ENCODE measurements around the gene HMGB3.
"Not testable (repeated sequence)": the region's sequence is repeated elsewhere in the genome, so short reads cannot be mapped to it uniquely, and the experiment has no call there.

Gene HMGB3

GRCh38 chrX:150982788-150983520, at the start of gene HMGB3:
Gene HMGB3, plus strand, starts transcription at chrX:150983335. Its CDS starts 2,265 bp downstream, at chrX:150985600.
- DNase-seq: peak; percentile 95

DNA sequence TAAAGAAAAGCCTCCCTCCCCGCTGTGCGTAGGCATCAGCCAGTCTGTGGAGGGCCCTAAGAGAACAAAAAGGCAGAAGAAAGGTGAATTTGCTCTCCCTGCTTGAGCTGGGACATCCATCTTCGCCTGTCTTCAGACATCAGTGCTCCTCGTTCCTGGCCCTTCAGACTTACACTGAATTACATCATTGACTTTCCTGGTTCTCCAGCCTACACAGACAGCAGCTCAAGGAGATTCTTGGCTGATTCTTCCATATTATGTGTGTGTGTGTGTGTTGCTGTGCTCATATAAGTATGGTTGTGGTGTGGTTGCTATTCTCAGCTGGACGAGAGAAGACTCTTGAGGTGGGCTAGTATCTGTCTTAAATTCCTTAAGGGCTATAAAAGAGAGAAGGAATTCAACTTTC, 49.2 kb upstream of the HMGB3 start:
- DNase-seq: no peak

DNA sequence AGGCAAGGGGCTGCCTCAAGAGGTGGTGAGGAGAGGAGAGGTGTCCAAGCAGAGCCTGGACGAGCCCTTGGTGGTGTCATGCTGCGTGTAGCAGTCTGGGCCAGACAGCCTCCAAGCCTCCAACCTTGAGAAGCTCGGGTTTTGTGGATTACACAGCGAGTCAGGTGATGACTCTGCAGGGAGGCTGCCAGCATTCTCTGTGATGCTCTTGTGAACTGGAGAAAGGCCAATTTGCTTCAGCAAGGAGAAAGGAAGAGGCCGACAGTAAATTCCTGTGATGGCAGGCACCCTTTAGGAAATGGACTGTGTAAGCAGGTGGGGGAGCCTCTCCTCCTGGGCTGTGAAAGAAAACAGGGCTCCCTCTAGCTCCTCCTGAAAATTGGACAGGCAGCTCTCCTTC, 48.7 kb upstream of the HMGB3 start:
- DNase-seq: no peak

DNA sequence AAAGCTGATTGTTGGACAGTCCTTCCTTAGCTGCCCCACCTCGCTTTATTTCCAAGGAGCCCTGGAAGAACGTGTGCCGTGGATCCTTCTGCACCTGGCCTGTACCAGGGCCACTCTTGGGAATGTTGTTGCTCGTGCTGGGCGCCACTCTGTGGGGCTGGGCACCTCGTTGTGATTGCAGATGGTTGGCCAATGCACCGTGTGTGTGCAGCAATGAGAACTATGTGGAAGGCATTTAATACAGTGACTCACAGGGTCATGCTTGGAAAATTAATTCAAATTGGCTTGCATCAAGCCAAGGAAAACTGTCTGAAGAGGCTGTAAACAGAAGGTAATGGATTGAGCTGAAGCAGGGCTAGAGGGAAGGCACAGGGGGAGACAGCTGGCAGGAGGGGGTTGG, 47.7 kb upstream of the HMGB3 start:
- DNase-seq: no peak

DNA sequence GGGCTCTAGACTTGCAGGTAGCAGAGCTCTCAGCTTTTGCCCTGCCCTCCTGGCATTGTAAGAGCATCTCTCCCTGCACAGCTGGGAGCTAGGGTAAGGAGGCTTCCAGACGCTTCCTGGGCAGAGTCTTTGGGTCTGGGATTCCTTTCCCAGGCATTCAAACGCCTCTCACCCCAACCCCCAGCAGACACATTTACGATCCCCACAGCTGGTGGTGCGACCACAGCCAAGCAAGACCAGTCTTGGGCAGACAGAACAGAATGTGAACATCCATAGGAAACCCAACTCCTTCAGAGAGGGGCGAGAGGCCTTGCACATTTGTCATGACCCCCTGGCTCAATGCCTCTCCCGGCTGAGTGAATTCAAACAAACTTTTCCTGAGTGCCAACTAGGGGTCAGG, 46.6 kb upstream of the HMGB3 start:
- DNase-seq: no peak

GRCh38 chrX:150940844-150941495, 42.2 kb upstream of the HMGB3 start:
- peak; percentile 11 for DNase-seq

DNA sequence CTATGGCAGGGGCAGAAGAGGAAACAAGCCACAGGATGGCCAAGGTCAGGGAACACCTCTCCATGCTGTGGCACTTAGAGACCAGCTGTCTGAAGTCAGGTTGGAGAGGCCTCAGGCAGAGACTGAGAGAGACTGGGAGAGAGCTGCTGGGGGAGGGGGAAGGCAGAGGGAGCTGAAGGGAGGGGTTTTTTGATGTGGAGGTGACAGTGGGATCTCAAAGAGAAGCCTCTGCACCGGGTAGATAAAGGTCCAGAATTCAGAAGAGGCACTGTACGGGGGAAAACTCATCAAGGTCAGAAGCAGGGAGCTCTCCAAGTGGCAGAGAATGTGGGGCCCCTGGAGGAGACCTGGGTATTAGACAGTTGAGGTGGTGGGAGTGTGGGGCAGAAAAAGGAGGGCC, 41.6 kb upstream of the HMGB3 start:
- DNase-seq: no peak

GRCh38 chrX:150942942-150943594, 40.1 kb upstream of the HMGB3 start:
- no peak for DNase-seq

DNA sequence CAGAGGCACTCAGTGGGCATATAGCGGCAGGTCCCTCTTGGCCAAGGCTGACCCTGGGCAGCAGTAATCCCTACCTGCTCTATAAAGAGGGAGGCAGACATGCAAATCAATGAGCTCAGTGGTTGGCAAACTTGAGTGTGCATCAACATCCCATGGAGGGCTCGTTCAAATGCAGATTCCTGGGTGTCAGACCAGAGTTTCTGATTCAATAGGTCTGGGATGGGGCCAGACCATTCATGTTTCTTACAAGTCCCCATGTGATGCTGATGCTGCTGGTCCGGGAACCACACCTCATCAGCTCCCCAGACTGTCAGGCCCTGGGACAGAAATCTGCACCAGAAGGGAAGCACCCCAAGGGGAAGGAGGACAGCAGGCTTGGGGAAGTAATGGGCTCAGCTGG, 38.9 kb upstream of the HMGB3 start:
- DNase-seq: no peak

DNA sequence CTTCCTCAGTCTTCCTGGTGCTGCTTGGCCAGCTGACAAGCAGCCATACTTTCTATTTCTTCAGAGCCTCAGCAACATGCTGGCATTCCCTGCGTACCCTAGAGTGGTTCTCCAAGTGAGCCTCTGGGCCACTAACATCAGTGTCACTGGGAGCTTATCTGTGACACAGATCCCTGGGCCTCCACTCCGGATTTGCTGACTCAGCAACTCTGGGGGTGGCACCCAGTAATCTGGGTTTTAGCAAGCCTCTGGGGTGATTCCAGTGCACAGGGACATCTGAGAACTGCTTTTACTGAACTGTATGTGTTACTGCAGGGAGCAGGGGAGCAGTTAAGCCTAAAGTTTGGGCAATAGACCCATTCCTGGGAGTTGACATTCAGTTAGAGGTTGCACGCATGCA, 28.2 kb upstream of the HMGB3 start:
- no peak for DNase-seq

DNA sequence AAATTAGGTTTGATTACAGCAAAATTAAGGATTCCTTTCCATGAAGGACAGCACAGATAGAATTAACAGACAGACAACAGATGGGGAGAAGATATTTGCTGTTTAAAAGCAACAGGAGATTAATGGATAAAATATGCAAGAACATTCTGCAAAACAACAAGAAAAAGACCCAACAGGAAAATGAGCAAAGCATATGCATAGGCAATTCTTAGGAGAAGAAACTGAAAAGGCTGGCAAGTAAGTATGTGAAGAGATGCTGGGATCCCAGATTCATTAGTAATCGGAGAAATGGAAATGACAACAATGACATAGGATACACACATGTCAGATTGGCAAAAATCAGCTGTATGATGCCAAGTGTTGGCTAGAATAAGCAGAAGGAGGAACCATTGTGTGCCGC, 27.5 kb upstream of the HMGB3 start:
- DNase-seq: no peak

- peak; percentile 16 for DNase-seq
Observed at GRCh38 chrX:150958177-150958576, 25.0 kb upstream of the HMGB3 start.

GRCh38 chrX:150959557-150959956, 23.6 kb upstream of the HMGB3 start:
- DNase-seq: no peak

DNA sequence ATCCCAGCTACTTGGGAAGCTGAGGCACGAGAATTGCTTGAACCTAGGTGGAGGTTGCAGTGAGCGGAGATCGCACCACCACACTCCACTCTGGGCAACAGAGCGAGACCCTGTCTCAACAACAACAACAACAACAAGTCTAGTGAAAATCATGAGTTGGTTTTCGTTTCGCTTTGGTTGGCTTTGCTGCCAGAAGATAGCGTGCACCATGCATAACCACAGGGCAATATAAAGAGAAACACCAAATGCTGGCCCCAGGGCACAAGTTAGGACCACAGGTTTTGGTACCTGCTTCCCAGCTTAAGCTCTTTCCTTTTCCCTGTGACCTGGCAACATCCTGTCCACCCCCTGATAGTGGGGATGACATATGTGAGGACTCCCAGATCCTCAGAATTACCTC, 21.5 kb upstream of the HMGB3 start:
- no peak for DNase-seq

DNA sequence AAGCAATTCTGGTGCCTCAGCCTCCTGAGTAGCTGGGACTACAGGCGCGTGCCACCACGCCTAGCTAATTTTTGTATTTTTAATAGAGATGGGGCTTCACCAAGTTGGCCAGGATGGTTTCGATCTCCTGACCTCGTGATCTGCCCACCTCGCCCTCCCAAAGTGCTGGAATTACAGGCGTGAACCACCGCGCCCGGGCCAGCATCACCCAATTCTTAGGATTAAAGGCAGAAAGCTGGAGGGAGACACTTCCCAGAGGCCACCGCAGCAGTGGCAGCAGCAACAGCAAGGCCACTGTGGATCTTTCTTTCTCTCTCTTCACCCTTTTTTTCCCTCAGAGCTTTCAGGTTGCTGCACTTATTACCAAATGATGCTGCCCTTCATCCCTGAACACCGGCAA, 18.7 kb upstream of the HMGB3 start:
- DNase-seq: not testable (repeated sequence)

DNA sequence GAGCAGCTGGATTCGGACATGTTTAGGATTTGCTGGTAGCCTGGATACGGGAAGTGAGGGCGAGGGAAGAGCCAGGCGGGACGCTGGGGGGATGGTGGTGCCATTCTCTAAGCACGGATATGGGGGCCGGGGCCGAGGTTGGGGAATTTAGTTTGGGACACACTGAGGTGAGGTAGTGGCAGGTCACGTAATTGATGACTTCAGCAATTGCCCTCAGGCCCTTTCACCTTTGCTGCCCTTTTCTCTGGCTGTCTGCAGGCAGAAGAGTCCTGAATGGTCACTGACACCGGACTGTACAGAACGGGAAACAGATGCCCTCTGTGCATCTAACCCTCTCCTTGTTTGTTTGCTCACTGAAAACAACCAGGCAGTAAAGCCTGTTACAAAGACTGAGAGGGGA, 16.9 kb upstream of the HMGB3 start:
- DNase-seq: no peak

DNA sequence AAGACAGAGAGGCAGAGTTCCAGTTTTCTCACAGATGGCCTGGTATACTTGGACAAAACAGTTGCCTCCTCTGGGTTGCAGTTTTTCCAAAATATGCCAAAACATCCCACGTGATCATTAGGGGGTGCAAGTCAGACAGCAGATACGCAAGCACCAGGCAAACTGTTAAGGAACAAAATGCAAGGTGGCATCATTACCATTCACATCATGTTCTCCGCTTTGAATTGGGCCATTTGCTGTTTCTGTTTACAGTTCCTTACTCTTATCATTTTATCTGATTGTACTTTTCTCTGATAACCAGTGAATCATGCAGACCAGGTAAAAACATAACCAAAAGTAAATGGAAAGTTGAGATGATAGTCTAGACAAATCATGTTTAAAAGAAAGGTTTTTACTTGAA, 16.4 kb upstream of the HMGB3 start:
- DNase-seq: no peak

DNA sequence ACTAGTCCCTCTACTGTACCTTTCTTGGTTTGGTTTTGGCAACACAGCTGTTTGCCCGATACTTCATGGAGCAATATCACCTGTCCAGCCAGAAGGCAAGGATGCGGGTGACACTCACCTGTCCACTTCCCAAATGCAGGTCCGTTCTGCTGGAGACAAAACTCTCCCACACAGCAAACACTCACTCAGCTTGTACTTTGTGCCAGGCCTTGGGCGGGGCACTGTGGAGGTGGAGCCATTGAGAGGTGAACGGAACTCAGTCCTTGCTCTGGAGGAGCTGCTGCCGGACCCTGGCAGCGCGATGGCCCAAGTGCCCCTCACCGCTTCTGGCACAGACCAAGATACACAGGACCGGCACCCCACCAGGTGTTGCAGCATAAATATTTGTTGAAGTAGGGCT, 15.3 kb upstream of the HMGB3 start:
- no peak for DNase-seq

DNA sequence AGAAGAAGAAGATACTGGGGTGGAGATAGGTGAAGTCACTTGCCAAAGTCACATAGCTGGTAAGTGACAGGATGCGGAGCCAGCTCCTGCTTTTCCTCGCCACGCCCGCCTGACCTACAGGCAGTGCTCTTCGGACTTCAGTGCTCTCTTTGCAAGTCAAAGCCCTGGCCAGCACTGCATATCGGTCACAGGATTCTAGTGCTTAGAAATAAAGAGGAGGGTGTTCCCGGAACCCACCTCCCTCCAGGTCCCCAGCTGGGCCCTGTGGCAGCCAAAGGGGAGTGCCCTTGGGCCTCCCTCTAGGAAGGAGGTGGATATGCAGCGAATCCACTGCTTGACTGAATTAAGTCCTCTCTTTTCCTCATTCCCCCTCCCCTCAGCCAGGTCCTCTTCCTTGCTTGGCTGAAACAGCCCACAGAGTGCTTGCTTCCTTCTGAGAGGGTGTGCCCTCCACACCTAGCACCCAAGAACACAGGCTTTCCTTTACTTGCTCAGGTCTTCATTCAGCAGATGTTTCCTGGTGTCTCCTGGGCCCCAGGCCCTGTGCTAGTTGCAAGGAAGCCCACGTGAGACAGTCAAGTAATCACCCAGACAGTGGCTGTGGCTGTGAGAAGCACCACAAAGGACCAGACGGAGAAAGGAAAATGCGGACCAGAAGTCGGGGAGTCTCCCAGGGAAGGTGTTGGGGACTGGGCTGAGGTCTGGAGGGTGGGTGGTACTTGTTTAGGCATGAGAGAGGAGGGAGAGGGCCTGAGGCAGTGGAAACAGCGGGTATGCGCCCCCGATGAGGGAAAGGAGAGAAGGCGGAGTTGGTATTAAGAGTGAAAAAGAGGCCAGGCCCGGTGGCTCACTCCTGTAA, 14.0 kb upstream of the HMGB3 start:
- no peak for DNase-seq

GRCh38 chrX:150972450-150972849, 10.7 kb upstream of the HMGB3 start:
- DNase-seq: no peak

DNA sequence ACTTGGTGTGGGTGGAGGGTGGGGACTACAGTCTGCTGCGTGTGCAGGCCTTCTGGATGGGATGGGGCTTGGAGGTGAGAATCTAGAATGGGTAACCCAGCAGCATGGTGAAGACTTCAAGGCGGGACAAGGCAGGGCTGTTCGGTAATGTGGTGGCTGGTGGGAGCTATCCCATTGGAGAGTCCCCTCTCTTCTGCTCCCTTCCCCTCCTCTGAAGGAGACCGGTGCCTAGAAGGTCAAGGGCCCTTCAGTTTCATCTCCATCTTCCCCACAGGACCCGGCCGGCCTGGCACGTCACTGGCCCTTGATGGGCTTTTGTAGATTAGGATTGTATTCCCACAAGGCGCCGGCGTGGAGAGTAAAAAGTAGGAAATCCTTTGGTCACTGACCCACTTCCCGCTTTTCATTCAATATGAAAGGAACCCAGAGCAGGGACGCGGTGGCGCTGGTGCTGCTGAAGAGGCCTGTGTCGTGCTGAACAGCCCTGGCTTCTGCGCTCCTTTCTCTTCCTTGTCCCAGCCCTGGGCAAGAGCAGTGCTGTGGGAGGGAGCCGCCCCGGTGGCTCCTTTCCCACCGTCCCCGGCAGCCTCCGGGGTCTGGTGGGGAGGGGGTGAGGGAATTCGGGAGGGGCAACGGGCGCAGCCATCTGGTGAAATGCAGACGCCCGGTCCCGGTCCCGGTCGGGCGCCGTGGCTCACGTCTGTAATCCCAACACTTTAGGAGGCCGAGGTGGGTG, 7.3 kb upstream of the HMGB3 start:
- no peak for DNase-seq

DNA sequence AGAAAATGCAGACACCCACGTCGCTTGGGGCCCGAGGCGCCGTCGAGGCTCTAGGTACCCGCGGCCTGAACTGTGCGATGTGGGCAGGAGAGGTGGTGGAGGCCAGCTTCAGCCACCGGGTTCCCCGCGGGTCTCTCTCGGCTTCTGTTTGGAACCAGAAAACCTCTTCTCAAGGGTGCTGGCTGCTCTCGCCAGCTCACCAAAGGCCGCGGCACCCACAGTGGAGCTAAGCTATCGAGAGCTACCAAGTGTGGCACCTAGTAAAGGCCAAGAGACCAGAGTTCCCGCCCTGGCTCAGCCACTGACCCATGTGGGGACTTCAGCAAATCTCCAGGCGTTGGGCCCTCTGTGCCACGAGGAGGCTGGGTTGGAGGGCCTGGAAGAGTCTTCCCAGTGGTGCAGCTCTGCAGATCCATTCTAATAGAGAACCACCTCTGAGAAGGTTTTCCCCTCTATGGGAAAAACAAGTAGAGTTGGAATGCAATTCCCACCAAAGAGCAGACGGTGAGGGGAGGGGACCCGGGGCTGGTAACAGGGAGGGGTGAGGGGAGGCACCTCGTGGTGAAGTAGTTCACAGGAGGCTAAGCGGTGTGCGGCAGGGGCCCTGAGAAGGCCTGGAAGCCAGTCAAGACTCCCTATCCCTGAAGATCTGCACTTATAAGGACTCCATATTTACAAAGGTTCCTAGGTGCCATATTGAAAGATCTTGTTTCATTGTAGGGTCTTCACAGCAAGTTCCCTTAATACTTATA, 5.5 kb upstream of the HMGB3 start:
- no peak for DNase-seq
